ENCODE measurements around the gene HOXC11.

HOXC11 gene

GRCh38 chr12:54025499-54026405 is 52.8 kb downstream of the HOXC11 start:
- DNase-seq, result no peak

GRCh38 chr12:54026640-54027441 is 53.9 kb downstream of the HOXC11 start:
- no peak for DNase-seq

Data from activated CD8-positive, alpha-beta memory T cell treated with anti-CD3 and anti-CD28 coated beads, Interleukin-2, amount 50 U/mL, for 48 hours (primary cell).